HG02642 (cell line): ENCODE data around the gene ELP4.
"Not testable (repeated sequence)": the region's sequence is repeated elsewhere in the genome, so short reads cannot be mapped to it uniquely, and the experiment has no call there.

Experiments used
- ATAC-seq: cut with Tn5 transposase; IDR thresholded peaks from one replicate; pipeline ENCODE4 v1.9.1; 2021; ENCODE audit warnings: mild to moderate bottlenecking; ENCODE audit not compliant: unreplicated experiment, poor library complexity

ELP4 gene

DNA sequence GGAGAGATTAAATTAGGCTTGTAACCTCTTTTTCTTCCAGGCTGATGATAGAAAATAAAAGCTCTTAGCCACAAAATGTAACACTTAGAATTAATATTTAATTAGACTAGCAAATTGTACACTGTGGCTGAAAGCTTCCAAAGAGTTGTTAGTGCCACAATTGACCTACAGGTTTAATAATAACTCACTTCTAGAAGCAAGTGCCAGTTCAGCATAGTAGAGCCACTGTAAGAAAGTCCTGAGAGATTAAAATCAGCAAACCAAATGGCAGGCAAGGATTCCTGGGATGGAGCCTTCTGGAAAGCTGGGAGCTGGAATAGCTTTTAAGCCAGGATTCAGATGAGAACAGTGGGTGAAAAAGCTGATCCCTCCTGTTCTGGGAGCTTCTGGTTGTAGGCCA, 131.0 kb downstream of the ELP4 start:
- no peak for ATAC-seq

GRCh38 chr11:31641477-31642062, 132.0 kb downstream of the ELP4 start:
- no peak for ATAC-seq

GRCh38 chr11:31643857-31644256, 134.3 kb downstream of the ELP4 start:
- ATAC-seq: no peak

- no peak for ATAC-seq
These were observed 136.2 kb downstream of the ELP4 start for GRCh38 chr11:31645747-31646146.

- ATAC-seq: no peak
These were observed 136.6 kb downstream of the ELP4 start for GRCh38 chr11:31646216-31646615.

DNA sequence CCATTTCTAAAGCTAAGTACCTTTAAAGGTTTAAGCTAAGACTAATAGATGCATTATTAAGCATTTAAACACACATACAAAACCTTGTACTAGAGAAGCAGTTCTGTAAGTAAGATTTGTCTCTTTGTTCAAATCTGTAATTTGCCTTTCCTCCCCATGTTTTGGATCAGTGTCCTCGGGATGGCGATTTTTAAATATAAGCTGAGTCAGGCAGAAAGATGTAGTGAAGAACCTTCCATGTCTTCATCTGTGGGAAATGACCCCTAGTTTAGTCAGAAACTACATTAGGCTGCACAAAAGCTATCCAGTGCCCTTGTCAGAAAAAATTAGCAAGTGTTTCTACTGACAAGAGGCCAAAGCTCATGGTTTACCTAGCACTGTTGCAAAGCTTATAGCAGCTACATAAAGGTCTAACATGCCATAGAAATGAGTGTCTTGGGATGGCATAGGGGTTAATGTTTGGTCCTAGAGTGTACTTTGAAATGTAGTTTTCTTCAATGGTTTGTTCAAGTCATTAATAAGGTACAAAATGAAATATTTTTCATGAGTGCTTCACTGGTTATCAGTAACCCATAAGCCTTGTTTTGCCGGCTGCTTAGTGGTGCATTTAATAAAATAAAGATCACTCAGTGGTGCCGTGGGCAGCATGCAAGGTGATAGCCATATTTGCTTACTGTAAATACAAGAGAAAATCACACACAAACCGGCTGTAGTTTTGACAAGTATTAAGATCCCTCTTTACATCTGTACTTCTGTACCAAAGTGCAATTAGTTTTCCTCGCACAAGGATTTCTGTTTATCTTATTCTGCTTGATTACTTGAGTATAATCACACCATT, 139.8 kb downstream of the ELP4 start:
- ATAC-seq: no peak

DNA sequence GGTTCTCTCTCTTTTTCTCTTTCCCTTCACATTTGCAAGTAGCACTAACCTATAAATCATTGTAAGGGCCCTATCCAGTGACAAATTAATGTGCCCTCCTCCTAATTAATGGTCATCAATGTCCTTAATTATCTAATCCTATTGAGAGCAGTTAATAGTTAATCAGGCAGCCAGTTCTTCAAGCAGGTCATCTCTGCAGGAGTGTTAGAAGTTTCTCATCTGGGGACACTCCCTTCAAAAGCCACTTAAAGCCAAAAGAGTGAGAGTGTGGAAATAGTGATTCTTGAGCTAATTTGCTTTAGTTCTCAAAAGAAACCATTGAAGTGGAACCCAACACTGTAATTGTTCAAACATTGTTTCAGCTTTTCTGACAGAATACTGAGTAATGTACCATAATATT, 141.6 kb downstream of the ELP4 start:
- ATAC-seq: no peak

GRCh38 chr11:31651822-31652221, 142.3 kb downstream of the ELP4 start:
- no peak for ATAC-seq

GRCh38 chr11:31652528-31652927, 143.0 kb downstream of the ELP4 start:
- no peak for ATAC-seq

DNA sequence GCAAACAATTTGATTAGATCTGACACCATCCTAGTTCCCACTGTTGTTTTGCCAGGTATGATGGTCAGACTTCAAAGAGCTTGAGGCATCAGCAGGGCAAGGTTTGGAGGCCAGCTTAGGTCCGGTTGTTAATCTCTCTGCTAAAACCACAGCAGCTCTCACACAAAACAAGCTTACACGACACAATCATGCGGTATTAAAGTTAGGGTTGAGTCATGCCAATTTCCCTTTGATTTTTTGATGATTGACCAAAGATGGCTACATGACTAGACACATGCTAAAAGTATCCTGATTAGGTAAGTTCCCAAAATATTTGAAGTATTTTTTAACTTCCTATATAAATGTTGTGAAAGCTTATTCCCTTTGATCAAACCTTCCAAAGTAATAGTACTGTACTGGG, 145.9 kb downstream of the ELP4 start:
- no peak for ATAC-seq

GRCh38 chr11:31656051-31656450, 146.5 kb downstream of the ELP4 start:
- ATAC-seq: no peak

- no peak for ATAC-seq
These were observed 147.5 kb downstream of the ELP4 start for GRCh38 chr11:31657091-31657490.

DNA sequence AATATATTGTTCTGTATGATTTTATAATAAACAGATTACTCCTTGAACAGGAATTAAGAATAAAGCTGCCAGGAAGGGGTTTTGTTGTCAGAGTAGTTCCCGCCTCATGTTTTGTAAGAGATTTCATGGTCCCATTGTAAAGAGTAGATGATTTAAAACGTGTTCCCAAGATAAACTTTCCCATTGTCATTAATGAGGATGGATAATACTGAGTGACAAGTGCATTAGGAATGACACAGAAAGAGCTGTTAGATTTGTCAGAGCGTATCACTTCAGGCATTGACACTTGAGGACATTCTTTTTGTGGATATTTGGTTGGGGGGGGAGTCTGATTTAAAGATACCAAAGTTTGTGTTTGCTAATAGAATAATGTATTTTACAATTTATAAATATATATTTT, 154.6 kb downstream of the ELP4 start:
- no peak for ATAC-seq

DNA sequence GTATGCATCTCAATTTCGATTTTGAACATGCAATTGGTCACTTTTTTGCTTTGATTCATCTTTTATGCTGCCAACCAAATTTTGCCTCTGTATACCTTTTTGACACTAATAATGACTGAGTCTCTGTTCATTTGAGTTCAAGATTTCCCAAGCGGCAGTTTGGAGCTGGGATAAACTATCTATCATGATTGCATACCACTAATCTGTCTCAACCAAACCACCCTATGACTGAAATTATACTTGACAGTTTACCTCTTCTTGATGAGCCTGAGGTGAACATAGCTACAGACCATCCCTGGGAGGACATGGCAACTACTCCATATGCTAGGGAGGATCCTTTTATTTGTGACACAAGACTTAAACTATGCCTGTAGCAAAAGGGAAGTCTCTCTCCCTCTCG, 155.4 kb downstream of the ELP4 start:
- ATAC-seq: no peak

DNA sequence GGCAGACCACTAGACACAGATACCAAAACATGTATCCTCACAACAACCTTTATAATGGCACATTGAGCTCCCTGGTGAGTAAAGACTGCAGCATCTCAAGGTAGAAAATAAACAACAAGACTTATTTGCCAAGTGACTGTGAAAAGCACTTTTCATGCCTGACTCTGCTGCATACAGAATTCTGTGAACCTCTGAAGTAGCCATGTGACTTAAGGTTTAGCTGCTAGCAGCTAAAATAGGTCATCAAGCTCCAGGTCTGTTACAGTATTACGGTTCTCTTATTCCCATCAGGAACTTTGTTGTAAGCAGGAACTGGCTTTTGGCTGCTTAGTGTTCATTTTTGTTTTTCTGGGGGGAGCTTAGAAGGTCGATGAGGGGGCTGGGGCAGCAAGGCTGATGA, 162.1 kb downstream of the ELP4 start:
- ATAC-seq: no peak

- ATAC-seq: not testable (repeated sequence)
These were observed 163.5 kb downstream of the ELP4 start for GRCh38 chr11:31673108-31673507.

DNA sequence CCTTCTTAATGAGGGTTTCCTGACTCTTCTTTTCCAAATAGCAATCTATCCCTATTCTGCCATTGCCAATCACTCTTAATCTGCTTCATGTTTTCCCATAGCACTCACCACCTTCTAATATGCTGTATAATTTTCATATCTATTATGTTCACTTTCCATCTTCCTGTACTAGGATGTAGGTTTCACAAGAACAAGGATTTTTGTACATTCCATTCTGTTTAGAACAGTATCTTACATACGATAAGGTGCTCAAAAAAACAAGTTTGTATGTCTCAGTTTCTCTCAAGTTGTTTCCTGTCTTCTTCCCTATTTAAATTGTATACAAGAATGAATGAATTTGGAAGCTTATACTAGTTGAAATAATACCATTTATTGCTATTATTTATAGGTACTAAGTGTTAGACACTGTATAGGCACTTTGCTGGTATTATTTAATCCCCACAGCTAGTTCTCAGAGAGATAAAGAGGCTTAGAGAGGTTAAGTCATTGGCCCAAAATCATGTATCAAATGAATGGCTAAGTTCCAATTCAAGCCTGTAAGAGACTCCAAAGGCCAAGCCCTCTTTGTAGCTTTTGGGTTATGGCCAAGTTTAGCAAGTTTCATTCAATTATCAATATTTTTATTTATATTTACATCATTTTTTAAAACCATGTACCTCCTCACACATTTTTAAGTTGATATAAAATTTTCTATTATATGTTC, 166.9 kb downstream of the ELP4 start:
- ATAC-seq: no peak

DNA sequence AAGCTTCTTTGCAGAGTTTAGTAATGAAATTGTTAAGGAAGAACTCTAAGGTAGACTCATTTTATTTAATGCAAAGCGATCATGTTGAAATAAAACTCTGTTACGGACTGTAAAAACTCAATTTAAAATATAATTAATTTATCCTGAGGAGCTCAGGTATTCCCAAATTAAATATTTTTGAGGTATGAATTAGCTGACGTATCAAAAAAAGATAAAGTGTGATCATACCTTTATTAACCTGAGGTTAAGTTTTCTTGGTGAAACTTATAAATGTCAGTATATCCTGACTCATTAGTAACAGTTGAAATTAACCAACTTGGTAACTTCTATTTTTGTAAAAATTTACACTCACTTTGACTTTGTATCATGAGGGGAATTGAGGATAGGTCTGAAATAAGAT, 171.2 kb downstream of the ELP4 start:
- no peak for ATAC-seq

GRCh38 chr11:31687256-31687655, 177.7 kb downstream of the ELP4 start:
- no peak for ATAC-seq

GRCh38 chr11:31687861-31688260, 178.3 kb downstream of the ELP4 start:
- ATAC-seq: no peak

DNA sequence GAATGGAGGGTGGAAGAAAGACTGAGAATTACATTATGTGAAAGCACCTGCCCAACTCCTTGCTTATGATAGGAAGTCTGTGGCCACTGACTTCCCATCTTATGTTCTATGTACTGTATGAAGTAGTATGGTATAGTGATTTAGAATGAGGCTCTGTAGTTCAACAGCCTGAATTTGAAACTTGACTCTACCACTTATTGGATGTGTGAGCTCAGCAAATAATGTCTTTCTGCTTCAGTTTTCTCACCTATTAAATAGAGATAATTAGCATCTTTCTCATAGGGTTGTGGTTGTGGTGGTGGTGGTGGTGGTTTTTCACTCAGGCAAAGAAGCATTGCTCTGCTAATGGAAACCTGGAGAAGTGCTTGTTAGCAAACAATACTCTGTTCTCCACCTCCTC, 180.0 kb downstream of the ELP4 start:
- no peak for ATAC-seq
